ENCODE results near the gene PCSK6.

PCSK6 gene

DNA sequence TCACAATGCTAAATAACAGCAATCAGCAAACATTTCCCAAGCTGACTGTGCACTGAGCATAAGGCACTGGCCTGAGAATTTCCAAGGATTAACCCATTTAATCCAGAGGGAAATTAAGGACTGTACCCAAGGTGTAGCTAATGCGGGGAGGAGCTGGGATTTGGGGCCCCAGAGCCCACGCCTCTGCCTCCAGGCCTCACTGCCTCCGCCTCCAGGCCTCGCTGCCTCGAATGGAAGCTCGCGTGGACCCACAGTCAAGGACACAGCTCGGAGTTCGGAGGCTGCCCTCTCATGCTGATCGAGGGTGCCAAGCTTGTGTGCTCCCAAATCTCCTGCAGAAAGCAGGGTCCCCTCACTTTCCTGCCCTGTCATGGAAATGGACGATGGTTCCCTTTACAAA, 118.0 kb downstream of the PCSK6 start:
- no peaks in the 10 kb centered on the region for H3K36me3 ChIP-seq (ENCODE audit: control insufficient read depth, low read depth, low read length)
- no peaks in the 10 kb centered on the region for H3K9me3 ChIP-seq (ENCODE audit: control insufficient read depth, low read depth, low read length)
- no peak overlapping the region for H3K4me3 ChIP-seq (ENCODE audit: low read length)
- peaks cover 12% of the 10 kb centered on the region for H3K4me1 ChIP-seq (ENCODE audit: control insufficient read depth, low read depth, low read length)
- no peaks in the 10 kb centered on the region for H3K27me3 ChIP-seq (ENCODE audit: control insufficient read depth, insufficient read depth, low read length)
- no peak overlapping the region for H3K9ac ChIP-seq (ENCODE audit: low read length)
- H3K27ac ChIP-seq (ENCODE audit: low read length): no peak overlapping the region

DNA sequence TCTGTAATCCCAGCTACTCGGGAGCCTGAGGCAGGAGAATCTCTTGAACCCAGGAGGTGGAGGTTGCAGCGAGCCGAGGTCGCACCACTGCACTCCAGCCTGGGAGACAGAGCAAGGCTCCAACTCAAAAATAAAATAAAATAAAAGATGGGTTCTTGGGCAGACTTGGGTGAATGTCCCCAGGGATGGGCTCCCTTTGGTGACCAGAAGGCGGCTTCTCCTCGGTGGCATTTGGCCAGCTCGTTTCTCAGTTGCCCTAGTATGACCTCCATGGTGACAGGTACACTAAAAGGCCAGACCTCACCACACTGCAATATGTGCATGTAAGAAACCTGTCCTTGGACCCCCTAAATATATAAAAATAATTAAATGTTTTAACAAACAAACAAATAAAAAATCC, 118.4 kb downstream of the PCSK6 start:
- Histone ChIP-seq H3K27me3 (ENCODE audit: control insufficient read depth, insufficient read depth, low read length) (no peaks in the 10 kb centered on the region), H3K9me3 (ENCODE audit: control insufficient read depth, low read depth, low read length) (no peaks in the 10 kb centered on the region), H3K9ac (ENCODE audit: low read length) (no peak overlapping the region), H3K36me3 (ENCODE audit: control insufficient read depth, low read depth, low read length) (no peaks in the 10 kb centered on the region), H3K4me3 (ENCODE audit: low read length) (no peak overlapping the region), H3K27ac (ENCODE audit: low read length) (no peak overlapping the region), H3K4me1 (ENCODE audit: control insufficient read depth, low read depth, low read length) (peaks cover 12% of the 10 kb centered on the region)

DNA sequence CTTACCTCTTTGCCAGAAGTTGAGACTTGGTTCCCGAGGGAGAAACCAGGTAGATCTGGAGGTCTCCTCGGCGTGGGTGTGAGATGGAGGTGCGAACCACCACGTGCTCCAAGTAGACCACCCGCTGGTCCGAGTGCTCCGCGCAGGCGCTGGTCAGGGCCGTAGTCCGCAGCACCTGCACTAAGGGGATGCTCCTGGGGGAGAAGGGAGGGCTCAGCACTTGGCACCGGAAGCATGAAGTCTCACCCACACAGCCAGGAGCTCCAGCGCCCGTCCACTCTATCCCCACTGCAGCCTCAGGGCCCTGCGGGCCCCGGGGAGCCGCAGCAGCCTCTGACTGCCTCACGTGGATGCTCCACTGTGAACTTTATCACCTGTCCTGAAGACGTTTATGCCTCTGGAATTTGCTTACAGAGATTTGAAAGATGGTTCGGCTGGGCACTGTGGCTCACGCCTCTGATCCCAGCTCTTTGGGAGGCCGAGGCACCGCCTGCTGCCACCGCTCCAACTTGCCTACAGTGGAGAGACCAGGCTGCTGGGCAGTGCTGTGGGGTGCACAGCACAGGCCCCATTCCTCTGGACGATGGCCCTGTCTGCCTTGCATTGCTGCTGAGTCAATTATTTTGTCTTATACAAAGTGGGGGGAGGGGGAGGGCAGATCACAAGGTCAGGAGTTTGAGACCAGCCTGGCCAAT, 119.0 kb downstream of the PCSK6 start:
- H3K27me3 ChIP-seq (ENCODE audit: control insufficient read depth, insufficient read depth, low read length): no peaks in the 10 kb centered on the region
- H3K9me3 ChIP-seq (ENCODE audit: control insufficient read depth, low read depth, low read length): no peaks in the 10 kb centered on the region
- H3K27ac ChIP-seq (ENCODE audit: low read length): no peak overlapping the region
- H3K9ac ChIP-seq (ENCODE audit: low read length): no peak overlapping the region
- no peaks in the 10 kb centered on the region for H3K36me3 ChIP-seq (ENCODE audit: control insufficient read depth, low read depth, low read length)
- H3K4me3 ChIP-seq (ENCODE audit: low read length): no peak overlapping the region
- peaks cover 12% of the 10 kb centered on the region for H3K4me1 ChIP-seq (ENCODE audit: control insufficient read depth, low read depth, low read length)

DNA sequence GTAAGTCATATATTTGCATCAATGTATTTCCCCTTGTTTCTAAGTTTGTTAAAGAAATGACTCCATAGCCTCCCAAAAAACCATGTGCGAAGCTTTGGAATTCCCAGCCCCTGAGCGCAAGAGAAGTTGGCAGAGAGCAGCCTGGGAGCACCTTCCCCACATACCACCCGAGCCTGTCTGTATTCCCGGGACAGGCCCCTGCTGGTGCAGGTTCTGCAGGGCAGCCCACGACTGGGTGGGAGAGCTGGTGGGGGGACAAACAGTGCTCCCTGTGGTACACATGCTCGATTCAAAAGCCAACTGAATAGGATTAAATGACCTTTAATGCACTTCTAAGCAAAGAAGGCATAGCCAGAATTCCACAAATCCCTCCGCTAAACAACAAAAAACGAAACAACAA, 119.8 kb downstream of the PCSK6 start:
- Histone ChIP-seq H3K4me3 (ENCODE audit: low read length) (no peak overlapping the region), H3K27me3 (ENCODE audit: control insufficient read depth, insufficient read depth, low read length) (no peaks in the 10 kb centered on the region), H3K36me3 (ENCODE audit: control insufficient read depth, low read depth, low read length) (no peaks in the 10 kb centered on the region), H3K27ac (ENCODE audit: low read length) (no peak overlapping the region), H3K9me3 (ENCODE audit: control insufficient read depth, low read depth, low read length) (peaks cover 3% of the 10 kb centered on the region), H3K9ac (ENCODE audit: low read length) (no peak overlapping the region), H3K4me1 (ENCODE audit: control insufficient read depth, low read depth, low read length) (peaks cover 12% of the 10 kb centered on the region)

DNA sequence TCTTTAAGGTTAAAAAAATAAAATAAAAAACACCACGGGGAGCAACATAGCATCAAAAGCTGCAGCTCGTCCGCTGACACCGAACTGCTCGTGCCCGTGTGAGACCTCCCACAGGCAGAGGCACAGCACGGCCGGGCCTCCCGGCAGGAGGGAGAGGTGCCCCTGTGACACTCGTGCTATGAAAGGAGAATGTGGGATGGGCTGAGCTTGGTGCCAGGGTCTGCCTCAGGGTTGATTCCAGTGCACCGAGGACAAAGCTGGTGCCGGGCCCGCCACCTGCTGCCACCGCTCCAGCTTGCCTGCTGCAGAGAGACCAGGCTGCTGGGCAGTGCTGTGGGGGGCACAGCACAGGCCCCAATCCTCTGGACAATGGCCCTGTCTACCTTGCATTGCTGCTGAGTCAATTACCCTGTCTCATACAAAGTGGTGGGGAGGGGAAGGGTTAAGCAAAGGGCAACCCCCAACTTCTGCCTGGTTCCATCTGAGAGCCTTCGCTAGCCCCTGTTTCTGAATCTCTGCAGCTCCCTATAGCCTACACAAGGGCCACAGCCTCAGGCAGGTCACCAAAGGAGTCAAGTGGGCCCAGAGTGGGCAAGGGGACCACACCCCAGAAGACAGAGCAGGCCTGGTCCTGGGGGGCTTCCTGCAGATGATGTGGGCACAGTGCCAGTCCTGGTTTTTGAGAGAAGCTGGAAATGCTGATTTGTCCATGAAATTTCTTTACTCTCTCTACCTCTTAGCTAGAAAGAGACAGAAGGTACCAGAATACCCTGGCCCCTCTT, 120.5 kb downstream of the PCSK6 start:
- Histone ChIP-seq H3K9me3 (ENCODE audit: control insufficient read depth, low read depth, low read length) (peaks cover 3% of the 10 kb centered on the region), H3K4me1 (ENCODE audit: control insufficient read depth, low read depth, low read length) (peaks cover 12% of the 10 kb centered on the region), H3K27me3 (ENCODE audit: control insufficient read depth, insufficient read depth, low read length) (no peaks in the 10 kb centered on the region), H3K36me3 (ENCODE audit: control insufficient read depth, low read depth, low read length) (no peaks in the 10 kb centered on the region), H3K4me3 (ENCODE audit: low read length) (no peak overlapping the region), H3K9ac (ENCODE audit: low read length) (no peak overlapping the region), H3K27ac (ENCODE audit: low read length) (no peak overlapping the region)

DNA sequence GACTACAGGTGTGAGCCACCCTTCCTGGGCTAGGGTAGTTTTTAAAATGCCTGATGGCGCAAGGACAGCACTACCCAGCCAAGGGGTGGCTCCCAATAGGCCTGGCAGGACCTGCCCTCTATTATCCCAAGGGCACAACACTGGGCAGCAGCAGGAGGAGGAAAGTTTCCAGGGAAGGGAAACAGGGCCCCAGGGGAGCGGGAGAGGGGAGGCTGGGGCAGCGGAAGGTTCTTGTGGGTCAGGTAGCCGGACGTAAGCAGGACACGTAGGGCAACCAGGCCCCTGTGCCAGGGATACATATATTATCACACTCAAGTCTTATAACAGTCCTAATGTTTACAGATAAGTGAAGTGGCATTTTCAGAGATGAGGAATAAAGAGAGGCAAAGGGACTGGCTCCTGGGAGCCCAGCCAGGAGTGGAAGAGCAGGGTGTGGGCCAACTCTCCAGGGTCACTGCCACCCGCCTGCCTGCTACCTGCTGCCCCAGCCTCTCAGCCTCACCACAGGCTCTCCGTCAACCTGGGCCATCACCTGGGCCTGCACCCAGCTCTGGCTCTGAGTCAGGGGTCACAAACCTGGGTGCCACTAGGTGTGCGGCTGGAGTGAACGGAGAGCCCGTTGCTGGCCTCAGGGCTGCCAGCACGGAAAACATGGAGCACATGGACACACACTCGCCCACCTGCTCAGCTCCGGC, 121.3 kb downstream of the PCSK6 start:
- Histone ChIP-seq H3K4me3 (ENCODE audit: low read length) (no peak overlapping the region), H3K9ac (ENCODE audit: low read length) (no peak overlapping the region), H3K9me3 (ENCODE audit: control insufficient read depth, low read depth, low read length) (peaks cover 3% of the 10 kb centered on the region), H3K36me3 (ENCODE audit: control insufficient read depth, low read depth, low read length) (no peaks in the 10 kb centered on the region), H3K27me3 (ENCODE audit: control insufficient read depth, insufficient read depth, low read length) (no peaks in the 10 kb centered on the region), H3K4me1 (ENCODE audit: control insufficient read depth, low read depth, low read length) (peaks cover 12% of the 10 kb centered on the region), H3K27ac (ENCODE audit: low read length) (no peak overlapping the region)

DNA sequence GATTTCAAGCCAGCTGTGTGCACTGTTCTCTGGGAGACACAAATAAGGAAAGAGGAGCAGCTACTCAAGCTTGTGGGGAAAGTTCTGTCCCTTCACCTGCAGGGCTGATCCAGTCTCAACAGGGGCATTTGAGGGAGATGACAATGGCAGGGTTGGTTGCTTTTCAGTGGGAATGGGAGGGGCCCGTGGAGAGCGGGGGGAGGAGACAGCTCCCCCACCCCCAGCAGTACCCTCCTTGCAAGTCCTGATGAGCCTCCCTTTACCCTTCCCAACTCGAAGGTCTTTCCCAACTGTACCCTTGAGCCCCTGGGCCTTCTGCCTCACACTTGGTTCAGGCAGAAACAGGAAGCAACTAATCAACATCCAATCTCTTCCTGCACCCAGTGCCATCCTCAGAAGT, 122.7 kb downstream of the PCSK6 start:
- no peak overlapping the region for H3K27ac ChIP-seq (ENCODE audit: low read length)
- H3K4me1 ChIP-seq (ENCODE audit: control insufficient read depth, low read depth, low read length): no peaks in the 10 kb centered on the region
- no peaks in the 10 kb centered on the region for H3K36me3 ChIP-seq (ENCODE audit: control insufficient read depth, low read depth, low read length)
- no peaks in the 10 kb centered on the region for H3K27me3 ChIP-seq (ENCODE audit: control insufficient read depth, insufficient read depth, low read length)
- no peak overlapping the region for H3K4me3 ChIP-seq (ENCODE audit: low read length)
- peaks cover 3% of the 10 kb centered on the region for H3K9me3 ChIP-seq (ENCODE audit: control insufficient read depth, low read depth, low read length)
- H3K9ac ChIP-seq (ENCODE audit: low read length): no peak overlapping the region

DNA sequence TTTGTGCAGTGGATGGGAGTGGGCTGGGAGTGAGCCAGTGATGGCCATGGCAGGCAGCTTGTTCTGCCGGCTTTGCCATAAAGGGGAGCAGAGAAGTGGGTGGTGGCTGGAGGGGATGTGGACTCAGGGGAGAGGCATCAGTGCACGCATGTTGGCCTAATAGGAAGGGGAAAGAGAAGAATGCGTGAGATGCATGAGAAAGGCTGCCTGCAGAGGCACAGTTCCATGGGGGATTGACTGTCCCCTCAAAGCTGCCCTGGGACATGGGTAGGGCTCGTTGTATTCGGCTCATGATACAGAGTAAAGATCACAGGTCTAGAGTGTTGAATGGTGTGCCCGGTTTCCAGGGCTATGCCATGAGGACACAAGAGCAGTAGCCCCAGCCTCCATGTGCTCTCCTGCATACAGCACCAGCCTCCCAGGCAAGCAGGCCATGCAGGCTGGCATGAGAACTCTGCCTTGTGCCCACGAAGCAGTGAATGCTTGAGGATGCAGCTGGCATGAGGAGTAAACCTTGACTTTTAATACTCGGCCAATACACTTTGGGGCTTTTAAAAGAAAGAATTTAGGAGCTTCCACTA, 126.4 kb downstream of the PCSK6 start:
- H3K36me3 ChIP-seq (ENCODE audit: control insufficient read depth, low read depth, low read length): no peaks in the 10 kb centered on the region
- H3K9me3 ChIP-seq (ENCODE audit: control insufficient read depth, low read depth, low read length): peaks cover 3% of the 10 kb centered on the region
- H3K27ac ChIP-seq (ENCODE audit: low read length): no peak overlapping the region
- no peak overlapping the region for H3K4me3 ChIP-seq (ENCODE audit: low read length)
- H3K9ac ChIP-seq (ENCODE audit: low read length): no peak overlapping the region
- no peaks in the 10 kb centered on the region for H3K4me1 ChIP-seq (ENCODE audit: control insufficient read depth, low read depth, low read length)
- H3K27me3 ChIP-seq (ENCODE audit: control insufficient read depth, insufficient read depth, low read length): no peaks in the 10 kb centered on the region

DNA sequence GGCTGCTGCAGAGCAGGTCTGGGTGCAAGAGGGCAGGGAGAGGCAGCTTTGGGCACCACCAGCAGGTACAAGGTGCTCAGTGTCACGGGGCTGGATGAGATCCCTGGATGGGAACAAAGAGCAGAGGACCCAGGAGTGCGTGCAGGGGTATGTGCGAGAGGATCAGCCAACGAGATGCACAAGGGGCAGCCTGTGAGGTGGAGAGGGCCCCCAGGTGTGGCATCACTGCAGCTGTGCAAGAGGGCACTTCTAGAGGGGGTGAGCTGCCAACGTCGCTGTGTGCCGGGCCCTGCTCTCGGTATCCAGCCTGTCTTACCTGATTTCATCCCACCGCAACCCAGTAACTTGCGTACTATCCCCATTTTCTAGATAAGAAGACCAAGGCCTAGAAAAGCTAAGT, 127.1 kb downstream of the PCSK6 start:
- Histone ChIP-seq H3K4me3 (ENCODE audit: low read length) (no peak overlapping the region), H3K27ac (ENCODE audit: low read length) (no peak overlapping the region), H3K9ac (ENCODE audit: low read length) (no peak overlapping the region), H3K27me3 (ENCODE audit: control insufficient read depth, insufficient read depth, low read length) (no peaks in the 10 kb centered on the region), H3K4me1 (ENCODE audit: control insufficient read depth, low read depth, low read length) (no peaks in the 10 kb centered on the region), H3K36me3 (ENCODE audit: control insufficient read depth, low read depth, low read length) (no peaks in the 10 kb centered on the region), H3K9me3 (ENCODE audit: control insufficient read depth, low read depth, low read length) (peaks cover 3% of the 10 kb centered on the region)

DNA sequence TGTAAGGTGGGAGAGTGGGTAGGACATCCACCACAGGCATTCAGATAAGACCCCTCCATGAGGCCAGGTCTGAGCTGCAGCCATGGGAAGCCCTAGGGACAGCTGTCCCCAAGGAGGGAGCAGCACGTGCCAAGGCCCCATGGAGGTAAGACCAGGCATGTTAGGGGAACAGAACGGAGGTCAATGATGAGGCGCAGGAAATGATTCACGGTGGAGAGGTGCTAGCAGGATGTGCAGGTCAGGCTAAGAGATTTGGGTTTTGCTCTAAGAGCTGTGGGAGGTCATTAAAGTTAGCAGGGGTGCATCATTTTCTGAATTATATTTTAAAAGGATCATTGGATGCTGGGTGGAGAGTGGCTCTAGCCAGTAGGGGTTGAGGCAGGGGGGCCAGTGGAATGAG, 128.1 kb downstream of the PCSK6 start:
- Histone ChIP-seq H3K4me3 (ENCODE audit: low read length) (no peak overlapping the region), H3K4me1 (ENCODE audit: control insufficient read depth, low read depth, low read length) (no peaks in the 10 kb centered on the region), H3K36me3 (ENCODE audit: control insufficient read depth, low read depth, low read length) (no peaks in the 10 kb centered on the region), H3K27ac (ENCODE audit: low read length) (no peak overlapping the region), H3K27me3 (ENCODE audit: control insufficient read depth, insufficient read depth, low read length) (no peaks in the 10 kb centered on the region), H3K9ac (ENCODE audit: low read length) (no peak overlapping the region), H3K9me3 (ENCODE audit: control insufficient read depth, low read depth, low read length) (peaks cover 3% of the 10 kb centered on the region)

DNA sequence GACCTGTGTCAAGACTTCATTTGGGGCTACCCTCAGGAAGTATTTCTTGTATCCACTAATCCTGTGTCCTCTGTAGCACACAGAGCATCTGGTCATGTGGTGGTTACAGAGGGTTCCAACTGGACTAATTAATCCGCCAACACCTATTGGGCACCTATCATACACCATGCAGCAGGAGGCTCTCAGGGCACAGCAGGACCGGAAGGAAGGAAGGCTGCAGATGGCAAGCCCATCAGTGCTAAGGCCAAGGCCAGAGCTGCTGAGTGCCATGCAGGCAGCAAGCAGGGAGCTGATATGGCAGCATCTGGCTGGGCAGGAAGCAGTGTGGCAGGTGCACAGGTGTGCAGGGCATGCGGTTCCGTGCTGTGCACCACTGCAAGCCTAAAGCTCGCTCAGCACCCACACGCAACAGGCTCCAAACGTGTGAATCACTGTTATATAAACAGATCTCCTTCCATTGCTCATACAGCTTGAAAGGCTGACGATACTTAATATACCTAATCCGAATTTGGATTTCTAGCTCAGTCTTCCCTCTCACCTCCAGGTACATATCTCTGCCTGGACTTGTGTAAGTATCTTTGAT, 130.1 kb downstream of the PCSK6 start:
- Histone ChIP-seq H3K9ac (ENCODE audit: low read length) (no peak overlapping the region), H3K36me3 (ENCODE audit: control insufficient read depth, low read depth, low read length) (no peaks in the 10 kb centered on the region), H3K27me3 (ENCODE audit: control insufficient read depth, insufficient read depth, low read length) (no peaks in the 10 kb centered on the region), H3K4me1 (ENCODE audit: control insufficient read depth, low read depth, low read length) (no peaks in the 10 kb centered on the region), H3K4me3 (ENCODE audit: low read length) (no peak overlapping the region), H3K9me3 (ENCODE audit: control insufficient read depth, low read depth, low read length) (no peaks in the 10 kb centered on the region), H3K27ac (ENCODE audit: low read length) (no peak overlapping the region)
